Measurements from ENCODE around the gene SPOP.

GRCh38 chr17:49725452-49726130 lies 47.7 kb upstream of the SPOP start:
- no peak for TF ChIP-seq CTCF (IDR thresholded peaks at IDR 0.05)
- no peak for TF ChIP-seq POLR2A (IDR thresholded peaks at IDR 0.05)
- no peak for TF ChIP-seq EP300 (IDR thresholded peaks at IDR 0.05)

Data from ovary (tissue), 3 donors.